ENCODE data around the gene CNTNAP2. TPM values are rescaled to one million over a fixed set of nuclear protein-coding genes. Genes with fewer than 3 reads are reported as not detected.

CNTNAP2 gene
- total RNA-seq, 2 donors from 2014 or later = 4.4 to 8.5 TPM

- no peak overlapping the region for H3K27ac ChIP-seq
- intact Hi-C loops (cut with DNase I) = no loop called here
- no peak for DNase-seq
- H3K9ac ChIP-seq (ENCODE audit: low read depth in 2 of 2, low read length in 2 of 2) = no peak overlapping the region
- H3K9me3 ChIP-seq = no peaks in the 10 kb centered on the region
- H3K4me1 ChIP-seq = no peaks in the 10 kb centered on the region
- no peak for TF ChIP-seq CTCF (IDR thresholded peaks at IDR 0.05)
- H3K27me3 ChIP-seq = no peaks in the 10 kb centered on the region
- H3K36me3 ChIP-seq = no peaks in the 10 kb centered on the region
- no peak overlapping the region for H3K4me3 ChIP-seq
Measured at GRCh38 chr7:146411975-146412374, 295.4 kb downstream of the CNTNAP2 start.

GRCh38 chr7:146412781-146413180 is 296.2 kb downstream of the CNTNAP2 start:
- H3K36me3 ChIP-seq = no peaks in the 10 kb centered on the region
- H3K27ac ChIP-seq = no peak overlapping the region
- intact Hi-C loops (cut with DNase I) = no loop called here
- H3K9me3 ChIP-seq = no peaks in the 10 kb centered on the region
- H3K4me3 ChIP-seq = no peak overlapping the region
- no peaks in the 10 kb centered on the region for H3K4me1 ChIP-seq
- TF ChIP-seq CTCF (IDR thresholded peaks at IDR 0.05) = no peak
- H3K27me3 ChIP-seq = no peaks in the 10 kb centered on the region
- no peak overlapping the region for H3K9ac ChIP-seq (ENCODE audit: low read depth in 2 of 2, low read length in 2 of 2)
- no peak for DNase-seq

- H3K9ac ChIP-seq (ENCODE audit: low read depth in 2 of 2, low read length in 2 of 2) = no peak overlapping the region
- no peaks in the 10 kb centered on the region for H3K36me3 ChIP-seq
- H3K4me3 ChIP-seq = no peak overlapping the region
- no peaks in the 10 kb centered on the region for H3K27me3 ChIP-seq
- no peaks in the 10 kb centered on the region for H3K4me1 ChIP-seq
- intact Hi-C loops (cut with DNase I) = no loop called here
- TF ChIP-seq CTCF (IDR thresholded peaks at IDR 0.05) = no peak
- H3K9me3 ChIP-seq = no peaks in the 10 kb centered on the region
- H3K27ac ChIP-seq = no peak overlapping the region
- DNase-seq = no peak
Measured at GRCh38 chr7:146414373-146414772, 297.8 kb downstream of the CNTNAP2 start.

GRCh38 chr7:146414937-146415336 is 298.3 kb downstream of the CNTNAP2 start:
- Histone ChIP-seq H3K36me3 (no peaks in the 10 kb centered on the region), H3K27ac (no peak overlapping the region), H3K27me3 (no peaks in the 10 kb centered on the region), H3K4me3 (no peak overlapping the region), H3K4me1 (no peaks in the 10 kb centered on the region), H3K9me3 (no peaks in the 10 kb centered on the region), H3K9ac (ENCODE audit: low read depth in 2 of 2, low read length in 2 of 2) (no peak overlapping the region)
- no peak for TF ChIP-seq CTCF (IDR thresholded peaks at IDR 0.05)
- intact Hi-C loops (cut with DNase I) = no loop called here
- DNase-seq = no peak

GRCh38 chr7:146417176-146417575 is 300.6 kb downstream of the CNTNAP2 start:
- no peak for TF ChIP-seq CTCF (IDR thresholded peaks at IDR 0.05)
- Histone ChIP-seq H3K27me3 (no peaks in the 10 kb centered on the region), H3K27ac (no peak overlapping the region), H3K4me3 (no peak overlapping the region), H3K9me3 (no peaks in the 10 kb centered on the region), H3K9ac (ENCODE audit: low read depth in 2 of 2, low read length in 2 of 2) (no peak overlapping the region), H3K4me1 (no peaks in the 10 kb centered on the region), H3K36me3 (no peaks in the 10 kb centered on the region)
- intact Hi-C loops (cut with DNase I) = no loop called here
- no peak for DNase-seq

GRCh38 chr7:146423446-146423845 is 306.8 kb downstream of the CNTNAP2 start:
- no peak for DNase-seq
- Histone ChIP-seq H3K27ac (no peak overlapping the region), H3K36me3 (no peaks in the 10 kb centered on the region), H3K4me1 (no peaks in the 10 kb centered on the region), H3K9ac (ENCODE audit: low read depth in 2 of 2, low read length in 2 of 2) (no peak overlapping the region), H3K4me3 (no peak overlapping the region), H3K27me3 (no peaks in the 10 kb centered on the region), H3K9me3 (no peaks in the 10 kb centered on the region)
- intact Hi-C loops (cut with DNase I) = no loop called here
- TF ChIP-seq CTCF (IDR thresholded peaks at IDR 0.05) = no peak
